ENCODE data around the gene SHISAL2A. TPM values are rescaled to one million over a fixed set of nuclear protein-coding genes. Genes with fewer than 3 reads are reported as not detected.
"Not testable (repeated sequence)": the region's sequence is repeated elsewhere in the genome, so short reads cannot be mapped to it uniquely, and the experiment has no call there.

SHISAL2A gene
- total and polyA plus RNA-seq, 2 of the 4 experiments (the other 2 are of a cell fraction): not detected

- H2BK5ac ChIP-seq (ENCODE audit: low read depth, low read length, poor library complexity, severe bottlenecking); H3K4ac ChIP-seq (ENCODE audit: low read depth, low read length); H4K91ac ChIP-seq (ENCODE audit: insufficient read depth, low read depth, low read length); H3K27me3 ChIP-seq (ENCODE audit: control insufficient read depth, insufficient read depth, low read length); H2AK5ac ChIP-seq (ENCODE audit: low read depth, low read length); H3K27ac ChIP-seq (ENCODE audit: insufficient read depth, low read length); BruUV-seq (replicated peaks); H2BK20ac ChIP-seq (ENCODE audit: low read depth, low read length); H3K9me1 ChIP-seq (ENCODE audit: insufficient read depth, low read length); H2BK120ac ChIP-seq (ENCODE audit: low read depth, low read length); H3K56ac ChIP-seq (ENCODE audit: extremely low read depth, insufficient read depth, low read length); H3K4me2 ChIP-seq (ENCODE audit: low read depth, low read length); H3K4me1 ChIP-seq (ENCODE audit: control insufficient read depth, insufficient read depth, low read length); H3K23ac ChIP-seq (ENCODE audit: low read depth, low read length); H3K79me1 ChIP-seq (ENCODE audit: low read depth in 1 of 2, low read length in 2 of 2); H3K18ac ChIP-seq (ENCODE audit: low read depth, low read length); H3K9ac ChIP-seq (ENCODE audit: low read depth, low read length); H4K5ac ChIP-seq (ENCODE audit: low read depth, low read length); H2BK15ac ChIP-seq (ENCODE audit: low read depth, low read length); H3K4me3 ChIP-seq (ENCODE audit: insufficient read depth, low read depth, low read length); H3K9me3 ChIP-seq (ENCODE audit: control insufficient read depth, insufficient read depth, low read length); dilution Hi-C loops (cut with HindIII; ENCODE audit: low sequenced_read_pairs, unreplicated experiment); H2AK9ac ChIP-seq (replicated peaks; ENCODE audit: low read depth, low read length, poor library complexity); H4K20me1 ChIP-seq (ENCODE audit: insufficient read depth, low read length): not testable (repeated sequence)
- H2AFZ ChIP-seq (replicated peaks; ENCODE audit: low read length, poor library complexity): peak overlapping the region; percentile 33
- 0 out of 2 replicates have a peak overlapping the region, but pooled peaks have one; percentile 10 for H3K14ac ChIP-seq (replicated peaks; ENCODE audit: low read depth, low read length)
- CTCF ChIA-PET: interaction anchor here (0.6 to 1.7 kb wide), 9 partner anchors 10 to 539 kb away, joined by 3 to 4 read pairs (median 3); no protein-coding TSS in a partner anchor
- in situ Hi-C loops (cut with MboI; ENCODE audit: low sequenced_read_pairs): loop anchor here (10.0 kb wide), 1 partner anchor 282 kb away; the partner anchor contains the start of genes ORC1 and PRPF38A
- ATAC-seq (ENCODE audit: low read depth) (peak; percentile 94), DNase-seq (peak; percentile 70)
- TF ChIP-seq RAD21 (IDR thresholded peaks at IDR 0.05; ENCODE audit: low read length) (peak; percentile 86), SMC3 (IDR thresholded peaks at IDR 0.05; ENCODE audit: low read depth, low read length) (peak; percentile 85), POLR2A (IDR thresholded peaks at IDR 0.05; ENCODE audit: low read depth, low read length) (peak; percentile 36; the same call in 1 of the 2 replicates), CTCF (conservative IDR thresholded peaks at IDR 0.05; ENCODE audit: low read depth, low read length) (peak; percentile 77)
- peak overlapping the region in 1 of 2 experiments; percentile 7; a peak in 1 of 4 replicates for H4K8ac ChIP-seq (ENCODE audit: low read depth in 2 of 2, low read length in 2 of 2)
- intact Hi-C loops (cut with micrococcal nuclease): loop anchor here (1.0 to 5.0 kb wide), 5 partner anchors 134 to 559 kb away; partner anchors contain the start of genes CC2D1B, ORC1 and PRPF38A
- WGBS, 2 experiments (ENCODE audit: extremely low coverage in 2 of 2, insufficient read length in 1 of 2): 44% methylated on average over 3 of the region's 17 CpGs; no CpG with 5 or more reads in 1 of the 2 experiments
- peaks cover 13% of the 10 kb centered on the region for H3K36me3 ChIP-seq (ENCODE audit: control insufficient read depth, insufficient read depth, low read length)
- POLR2A ChIA-PET (ENCODE audit: unreplicated experiment): interaction anchor here (0.6 kb wide), 1 partner anchor 635 kb away, joined by 3 read pairs; no protein-coding TSS in a partner anchor
Observed at GRCh38 chr1:52686261-52686751, 53.3 kb downstream of the SHISAL2A start.
